GM21576 (cell line): ENCODE measurements around the gene PRELID2.
"Not testable (repeated sequence)": the region's sequence is repeated elsewhere in the genome, so short reads cannot be mapped to it uniquely, and the experiment has no call there.

Experiments
- ATAC-seq: cut with Tn5 transposase; IDR thresholded peaks from one replicate; pipeline ENCODE4 v1.9.1; 2021; ENCODE audit warnings: mild to moderate bottlenecking, moderate library complexity; ENCODE audit not compliant: unreplicated experiment

The PRELID2 gene

GRCh38 chr5:145752534-145752933 lies 82.6 kb downstream of the PRELID2 start:
- ATAC-seq, result no peak

- no peak for ATAC-seq
Measured at GRCh38 chr5:145750199-145750598, 84.9 kb downstream of the PRELID2 start.

GRCh38 chr5:145743396-145744061 lies 91.6 kb downstream of the PRELID2 start:
- no peak for ATAC-seq

GRCh38 chr5:145739843-145740242 lies 95.3 kb downstream of the PRELID2 start:
- no peak for ATAC-seq

- ATAC-seq, result no peak
Measured at GRCh38 chr5:145738227-145738626, 96.9 kb downstream of the PRELID2 start.

- ATAC-seq, result no peak
Measured at GRCh38 chr5:145737578-145737977, 97.6 kb downstream of the PRELID2 start.

GRCh38 chr5:145729956-145730355 lies 105.2 kb downstream of the PRELID2 start:
- not testable (repeated sequence) for ATAC-seq

GRCh38 chr5:145723516-145723915 lies 111.6 kb downstream of the PRELID2 start:
- no peak for ATAC-seq

- no peak for ATAC-seq
Measured at GRCh38 chr5:145718956-145719355, 116.2 kb downstream of the PRELID2 start.

GRCh38 chr5:145715412-145715811 lies 119.7 kb downstream of the PRELID2 start:
- ATAC-seq, result no peak

- ATAC-seq, result no peak
Measured at GRCh38 chr5:145712245-145712644, 122.9 kb downstream of the PRELID2 start.

- no peak for ATAC-seq
Measured at GRCh38 chr5:145711417-145711816, 123.7 kb downstream of the PRELID2 start.
